Central memory CD4-positive, alpha-beta T cell (primary cell): ENCODE measurements around the gene PRDM16.

Source experiments
- DNase-seq: peaks from one replicate; pipeline ENCODE4 v3.0.0; 2022

The PRDM16 gene

GRCh38 chr1:3266870-3267549, 198.0 kb downstream of the PRDM16 start:
- DNase-seq: no peak

- DNase-seq: no peak
Measured at GRCh38 chr1:3267550-3268270, 198.7 kb downstream of the PRDM16 start.

DNA sequence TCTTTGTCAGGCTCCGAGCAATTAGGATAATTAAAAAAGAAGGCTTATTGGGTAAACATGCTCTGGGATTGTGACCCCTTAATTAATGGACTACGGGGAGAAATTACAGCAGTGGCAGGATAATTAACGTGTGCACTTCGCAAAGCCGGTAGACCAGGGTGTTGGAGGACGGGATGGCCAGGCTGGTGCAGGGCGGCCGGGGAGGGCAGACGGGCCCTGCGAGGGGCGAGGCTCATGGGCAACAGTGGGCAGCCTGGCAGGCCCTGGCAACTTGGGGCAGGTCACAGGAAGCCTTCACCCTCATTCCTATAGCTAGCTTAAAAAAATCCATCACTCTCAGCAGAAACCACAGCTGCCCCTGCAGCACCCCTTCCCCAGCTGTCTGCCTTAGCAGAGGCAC, 199.3 kb downstream of the PRDM16 start:
- no peak for DNase-seq

- DNase-seq: no peak
Measured at GRCh38 chr1:3270403-3271245, 201.6 kb downstream of the PRDM16 start.

- DNase-seq: no peak
Measured at GRCh38 chr1:3271866-3272265, 202.9 kb downstream of the PRDM16 start.

DNA sequence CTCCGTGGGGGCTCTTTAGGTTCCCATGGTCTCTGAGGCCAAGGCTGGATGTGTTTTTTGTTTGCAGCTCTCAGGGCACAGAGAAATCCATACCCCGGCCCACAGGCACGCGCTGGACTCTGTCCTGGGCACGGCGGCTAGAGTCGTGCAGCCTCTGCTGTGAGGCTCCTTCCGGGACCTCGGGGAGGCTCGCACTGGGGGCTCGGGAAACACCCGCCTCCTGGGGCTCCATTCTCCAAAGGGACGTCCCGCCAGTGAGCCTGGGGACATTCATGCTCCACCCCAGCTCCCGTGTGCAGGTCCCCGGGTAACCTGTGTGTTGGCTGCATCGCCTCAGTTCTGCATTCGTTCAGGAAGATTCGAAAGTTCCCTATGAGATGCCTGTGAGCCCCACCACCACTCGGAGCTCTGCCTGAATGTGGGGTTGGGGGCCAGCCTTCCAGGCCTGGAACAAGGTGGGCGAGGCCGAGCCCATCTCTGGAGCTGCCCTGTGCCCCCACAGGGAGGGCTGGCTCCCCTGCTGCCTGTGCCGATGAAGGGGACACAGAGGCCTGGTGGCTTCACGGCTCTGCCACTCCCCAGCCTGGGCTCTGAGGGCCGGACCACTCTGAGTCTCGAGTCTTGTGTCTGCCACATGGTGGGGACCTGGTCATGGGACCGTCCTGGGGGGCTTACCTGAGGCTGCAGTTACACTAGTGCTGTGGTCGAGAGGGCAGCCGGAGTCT, 203.5 kb downstream of the PRDM16 start:
- DNase-seq: no peak

DNA sequence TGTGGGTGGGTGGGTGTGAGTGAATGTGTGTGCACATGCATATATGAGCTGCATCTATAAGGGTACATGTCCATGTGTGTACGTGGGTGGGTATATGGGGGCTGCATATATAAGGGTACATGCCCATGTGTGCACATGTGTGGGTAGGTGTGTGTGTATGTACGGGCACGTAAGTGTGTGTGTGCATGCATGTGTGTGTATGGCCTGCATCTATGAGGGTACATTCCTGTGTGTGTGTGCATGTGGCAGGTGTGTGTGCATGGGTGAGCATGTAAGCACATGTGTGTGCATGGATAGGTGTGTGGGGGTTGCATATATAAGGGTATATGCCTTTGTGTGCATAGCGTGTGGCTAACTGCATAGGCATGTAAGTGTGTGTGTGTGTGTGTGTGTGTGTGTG, 204.4 kb downstream of the PRDM16 start:
- DNase-seq: no peak

DNA sequence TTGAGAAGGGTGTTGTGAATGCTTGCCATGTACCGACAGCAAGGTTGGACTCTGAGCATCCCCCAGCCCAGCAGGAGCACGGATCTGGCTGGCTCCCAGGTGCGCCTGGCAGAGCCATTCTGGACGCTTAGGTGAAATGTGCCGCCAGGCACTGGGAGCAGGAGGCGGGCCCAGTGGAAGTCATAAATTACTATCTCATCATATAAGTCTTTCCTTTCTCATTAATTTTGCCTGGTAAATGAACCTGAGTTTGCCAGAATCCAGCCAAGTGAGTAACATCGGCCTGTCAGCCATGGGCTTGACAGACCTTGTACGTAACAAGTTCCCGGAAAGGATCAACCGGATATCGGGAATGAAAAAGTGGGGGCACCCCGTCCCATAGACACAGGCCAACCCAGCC, 206.0 kb downstream of the PRDM16 start:
- no peak for DNase-seq

- DNase-seq: no peak
Measured at GRCh38 chr1:3275471-3276340, 206.7 kb downstream of the PRDM16 start.

DNA sequence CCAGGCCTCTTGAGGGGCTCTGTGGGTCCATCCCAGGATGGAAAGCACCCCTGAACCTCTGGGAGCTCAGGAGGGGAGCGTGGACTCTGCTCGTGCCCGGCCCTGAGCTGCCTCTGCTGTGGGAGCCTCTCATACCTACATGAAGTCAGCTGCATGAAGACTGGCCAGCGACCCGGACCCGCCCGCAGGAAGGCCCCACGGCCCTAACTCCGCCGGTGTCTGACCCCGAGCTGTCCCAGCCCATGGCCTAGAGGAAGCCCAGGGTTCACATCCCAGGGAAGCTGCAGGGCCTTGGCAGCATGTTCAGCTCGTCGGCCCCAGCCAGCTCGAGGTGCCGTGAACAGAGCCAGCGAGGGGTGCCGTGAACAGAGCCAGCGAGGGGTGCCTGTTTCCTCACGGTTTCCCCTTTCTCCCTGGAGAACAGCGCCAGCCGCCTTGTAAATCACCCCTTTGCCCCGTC, 207.4 kb downstream of the PRDM16 start:
- no peak for DNase-seq

- no peak for DNase-seq
Measured at GRCh38 chr1:3277011-3277471, 208.0 kb downstream of the PRDM16 start.

GRCh38 chr1:3277623-3278022, 208.6 kb downstream of the PRDM16 start:
- DNase-seq: no peak

GRCh38 chr1:3278416-3279181, 209.6 kb downstream of the PRDM16 start:
- no peak for DNase-seq

DNA sequence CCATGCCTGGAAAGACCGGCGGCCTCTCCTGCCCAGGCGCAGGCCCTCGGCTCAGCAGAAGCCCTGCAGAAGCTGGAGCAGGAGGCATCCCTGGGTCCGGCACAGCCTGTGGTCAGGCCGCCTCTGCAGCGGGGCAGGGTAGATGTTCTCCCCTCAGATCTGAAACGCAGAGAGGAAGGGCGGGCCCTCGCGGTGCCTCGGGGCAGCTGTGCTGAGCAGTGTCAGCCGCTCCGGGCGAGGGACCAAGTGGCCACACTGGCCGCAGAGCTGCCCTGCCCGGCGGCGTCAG, 210.1 kb downstream of the PRDM16 start:
- DNase-seq: no peak

DNA sequence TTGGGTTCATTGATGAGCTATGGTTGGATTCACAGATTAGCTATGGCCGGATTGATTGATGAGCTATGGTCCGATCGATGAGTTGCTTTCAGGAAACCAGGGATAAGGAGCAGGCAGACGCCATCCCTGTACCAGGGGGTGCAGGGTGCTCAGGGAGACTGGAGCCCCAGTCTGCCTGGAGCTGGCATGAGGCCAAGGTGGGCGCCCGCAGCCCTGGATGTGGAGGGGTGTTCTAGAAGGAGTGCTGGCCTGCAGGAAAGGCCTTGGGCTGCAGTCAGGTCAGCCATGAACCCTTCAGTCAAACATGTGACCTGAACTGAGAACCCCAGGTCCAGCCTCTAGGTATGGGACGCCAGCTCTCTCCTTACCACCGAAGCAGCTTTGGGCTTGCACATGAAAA, 212.7 kb downstream of the PRDM16 start:
- DNase-seq: no peak

DNA sequence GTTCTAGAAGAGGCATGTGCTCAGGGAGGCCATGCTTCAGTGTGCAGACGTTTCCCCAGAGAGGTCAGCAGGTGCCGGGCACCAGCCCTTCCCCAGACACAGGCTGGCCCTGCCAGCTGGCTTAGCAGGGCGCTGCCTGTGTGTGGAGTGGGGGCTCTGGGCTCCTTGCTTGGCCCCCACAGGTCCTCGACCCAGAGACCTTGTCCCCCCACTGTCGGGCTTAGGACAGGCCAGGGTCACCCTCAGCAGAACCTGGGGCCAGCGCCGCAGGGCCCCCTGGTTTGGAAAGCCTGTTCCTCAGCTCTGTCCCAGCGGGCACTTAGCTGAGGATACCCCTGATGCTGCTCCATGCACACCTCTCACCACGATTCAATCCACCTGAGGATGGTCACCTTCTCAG, 213.2 kb downstream of the PRDM16 start:
- DNase-seq: no peak

DNA sequence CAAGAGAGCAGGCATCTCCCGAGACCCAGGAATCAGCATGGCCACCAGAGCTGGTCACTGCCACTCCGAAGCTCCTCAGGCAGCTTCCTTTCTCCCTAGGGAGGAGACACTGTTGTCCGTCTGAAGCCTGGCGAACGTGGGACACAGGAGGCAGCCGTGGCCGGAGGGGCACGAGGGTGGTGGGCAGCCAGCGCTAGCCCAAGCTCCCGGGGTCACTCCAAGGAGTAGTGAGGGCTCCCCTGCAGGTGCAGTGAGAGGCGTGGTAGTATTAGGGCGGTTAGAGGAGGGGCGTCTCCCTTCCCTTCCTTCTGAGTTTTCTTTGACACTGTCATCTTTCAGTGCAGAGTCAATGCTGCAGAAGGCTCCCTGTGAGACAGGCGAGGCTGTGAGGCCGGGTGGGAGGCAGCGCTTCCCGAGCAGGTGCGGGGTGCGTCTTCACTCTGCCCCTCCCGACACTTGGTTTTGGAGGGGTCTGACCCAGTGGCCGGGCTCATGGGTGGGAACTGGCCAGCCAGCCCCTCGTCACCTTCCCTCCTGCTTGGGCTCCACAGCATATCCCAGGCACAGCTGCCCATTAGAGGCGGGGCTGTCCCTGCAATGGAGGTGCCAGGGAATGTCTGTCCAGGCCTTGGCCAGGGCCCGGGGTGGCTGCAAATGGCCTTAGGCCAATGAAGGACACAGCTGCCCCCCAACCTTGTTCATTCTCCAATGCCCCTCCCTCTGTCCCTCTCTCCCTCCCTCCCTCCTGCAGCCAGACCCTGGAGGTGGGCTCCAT, 213.8 kb downstream of the PRDM16 start:
- DNase-seq: no peak

DNA sequence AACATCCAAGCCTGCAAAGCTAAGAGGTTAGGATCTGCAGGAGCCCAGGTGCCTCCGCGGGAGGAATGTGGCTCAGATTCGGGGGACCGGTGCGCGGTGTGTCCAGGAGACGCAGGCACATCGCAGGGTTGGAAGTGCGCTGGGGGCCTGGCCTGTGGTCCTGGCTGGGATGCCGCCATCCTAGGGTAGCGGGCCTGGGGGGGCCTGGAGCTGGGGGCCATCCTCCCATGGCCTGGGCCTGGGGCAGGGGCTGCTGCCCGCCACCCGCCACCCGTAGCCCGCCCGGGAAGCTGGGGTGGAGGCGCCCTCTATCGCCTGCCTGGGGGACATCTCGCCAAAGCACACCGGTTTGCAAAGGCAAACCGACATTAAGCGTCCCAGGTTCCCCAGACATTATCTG, 214.8 kb downstream of the PRDM16 start:
- DNase-seq: no peak

DNA sequence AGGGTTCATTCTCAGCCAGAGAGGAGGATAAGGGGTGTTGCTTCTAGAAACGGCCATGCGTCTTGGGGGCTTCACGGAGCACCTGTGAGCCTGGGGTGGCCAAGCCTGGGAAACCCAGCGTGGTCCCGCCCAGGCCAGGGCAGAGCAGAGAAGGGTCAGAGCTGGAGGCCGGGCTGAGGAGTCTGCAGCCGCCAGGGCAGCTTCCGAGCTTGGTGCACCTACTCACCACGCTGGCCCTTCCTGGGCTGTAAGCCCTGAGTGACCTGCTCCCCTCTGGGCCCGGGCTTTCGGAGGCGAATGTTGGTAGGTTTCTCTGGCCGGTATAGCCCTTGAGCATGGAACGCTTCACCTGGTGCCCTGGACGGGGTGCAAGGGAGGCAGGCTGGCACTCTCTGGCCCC, 215.7 kb downstream of the PRDM16 start:
- DNase-seq: no peak

- no peak for DNase-seq
Measured at GRCh38 chr1:3285106-3285740, 216.2 kb downstream of the PRDM16 start.
